GM23338 (cell line): ENCODE measurements around the gene TNFRSF4. TPM values are rescaled to one million over a fixed set of nuclear protein-coding genes. Genes with fewer than 3 reads are reported as not detected.

Experiments
- ATAC-seq: fragments of 200-7000 bp; cut with Tn5 transposase; 3 replicates; pipeline ENCODE4 v1.9.1; 2020
- DNase-seq: peaks from one replicate; pipeline ENCODE4 v3.0.0-alpha.2; 2015; ENCODE audit warnings: low spot score
- H2AFZ ChIP-seq: fragments of 200-600 bp; sonication (generic); 2 replicates; pipeline ENCODE4 v1.8.0; 2016; ENCODE audit warnings: antibody characterized with exemption, mild to moderate bottlenecking, moderate library complexity
- H3F3A ChIP-seq: fragments of 200-600 bp; sonication (generic); replicated peaks from 2 replicates; pipeline ENCODE4 v1.8.0; 2017; ENCODE audit warnings: antibody characterized with exemption, mixed run types, low read depth
- H3K27ac ChIP-seq: fragments of 200-600 bp; sonication (generic); 2 replicates; pipeline ENCODE4 v1.6.1; 2016; ENCODE audit warnings: low read depth
- H3K27me3 ChIP-seq: fragments of 200-600 bp; sonication (generic); 2 replicates; pipeline ENCODE4 v1.8.0; 2016; ENCODE audit warnings: mild to moderate bottlenecking, mixed run types, moderate library complexity; ENCODE audit not compliant: insufficient read depth
- H3K36me3 ChIP-seq: fragments of 200-600 bp; sonication (generic); 2 replicates; pipeline ENCODE4 v1.8.0; 2016; ENCODE audit warnings: mild to moderate bottlenecking; ENCODE audit not compliant: insufficient read depth
- H3K4me1 ChIP-seq: fragments of 200-600 bp; sonication (generic); 2 replicates; pipeline ENCODE4 v1.8.0; 2016; ENCODE audit warnings: mild to moderate bottlenecking, moderate library complexity; ENCODE audit not compliant: insufficient read depth
- H3K4me2 ChIP-seq: fragments of 200-600 bp; sonication (generic); 2 replicates; pipeline ENCODE4 v1.7.1; 2017; ENCODE audit warnings: mixed run types
- H3K4me3 ChIP-seq: fragments of 200-600 bp; sonication (generic); 2 replicates; pipeline ENCODE4 v1.6.1; 2016; ENCODE audit warnings: mixed run types
- H3K79me2 ChIP-seq: fragments of 200-600 bp; sonication (generic); replicated peaks from 2 replicates; pipeline ENCODE4 v1.8.0; 2017; ENCODE audit warnings: mild to moderate bottlenecking; ENCODE audit not compliant: insufficient read depth
- H3K9me2 ChIP-seq: fragments of 200-600 bp; sonication (generic); 2 replicates; pipeline ENCODE4 v1.8.0; 2017; ENCODE audit not compliant: insufficient read depth
- H4K20me1 ChIP-seq: fragments of 200-600 bp; sonication (generic); replicated peaks from 2 replicates; pipeline ENCODE4 v1.8.0; 2017; ENCODE audit warnings: mild to moderate bottlenecking; ENCODE audit not compliant: insufficient read depth
- H3K27ac Mint-ChIP-seq: 2 replicates; pipeline ENCODE4 v1.8.0; 2020; ENCODE audit warnings: inconsistent platforms, mild to moderate bottlenecking, moderate library complexity, mixed read lengths
- H3K27me3 Mint-ChIP-seq: 3 replicates; pipeline ENCODE4 v1.8.0; 2022; ENCODE audit warnings: low read depth, mild to moderate bottlenecking, moderate library complexity, mixed read lengths, inconsistent platforms; ENCODE audit not compliant: insufficient read depth, poor library complexity
- H3K36me3 Mint-ChIP-seq: 3 replicates; pipeline ENCODE4 v1.8.0; 2021; ENCODE audit warnings: low read depth, mild to moderate bottlenecking, inconsistent platforms, moderate library complexity, mixed read lengths
- H3K4me1 Mint-ChIP-seq: 3 replicates; pipeline ENCODE4 v1.8.0; 2020; ENCODE audit warnings: mild to moderate bottlenecking, inconsistent platforms, mixed read lengths
- H3K4me3 Mint-ChIP-seq: 3 replicates; pipeline ENCODE4 v1.8.0; 2021; ENCODE audit warnings: moderate library complexity, mild to moderate bottlenecking, inconsistent platforms, mixed read lengths
- H3K9me3 Mint-ChIP-seq: 3 replicates; pipeline ENCODE4 v1.8.0; 2020; ENCODE audit warnings: moderate library complexity, mild to moderate bottlenecking, inconsistent platforms, mixed read lengths
- CREB1 ChIP-seq: fragments of 250-450 bp; sonication (Bioruptor Pico); IDR thresholded peaks from 2 replicates; pipeline ENCODE4 v1.5.0; 2020; ENCODE audit warnings: low read depth, mild to moderate bottlenecking, moderate library complexity
- CTCF ChIP-seq, 2 experiments: fragments of 200-600 bp in 1 of 2; sonication (generic) in 1 of 2; conservative IDR thresholded peaks; 2 replicates each; pipeline versions ENCODE4 v1.5.1 to v1.6.1; 2016 to 2017; ENCODE audit warnings: antibody characterized with exemption in 2 of 2, low read depth in 2 of 2, mild to moderate bottlenecking in 2 of 2, moderate library complexity in 1 of 2
- ETS1 ChIP-seq: IDR thresholded peaks from 2 replicates; pipeline ENCODE4 v1.6.1; 2016; ENCODE audit warnings: antibody characterized with exemption
- EZH2 ChIP-seq: fragments of 200-600 bp; sonication (generic); IDR thresholded peaks from one replicate; pipeline ENCODE4 v1.8.0; 2017; ENCODE audit warnings: antibody characterized with exemption, mild to moderate bottlenecking, low read depth; ENCODE audit not compliant: unreplicated experiment
- EZH2phosphoT487 ChIP-seq: fragments of 200-600 bp; sonication (generic); IDR thresholded peaks from one replicate; pipeline ENCODE4 v1.8.1; 2018; ENCODE audit warnings: antibody characterized with exemption; ENCODE audit not compliant: unreplicated experiment
- JUNB ChIP-seq: IDR thresholded peaks from one replicate; pipeline ENCODE4 v1.6.1; 2016; ENCODE audit warnings: antibody characterized with exemption; ENCODE audit not compliant: unreplicated experiment
- NANOG ChIP-seq: IDR thresholded peaks from 2 replicates; pipeline ENCODE4 v1.6.1; 2016; ENCODE audit warnings: antibody characterized with exemption, borderline replicate concordance
- POLR2AphosphoS5 ChIP-seq: IDR thresholded peaks from 2 replicates; pipeline ENCODE4 v1.6.1; 2016; ENCODE audit warnings: antibody characterized with exemption, low read depth
- REST ChIP-seq: IDR thresholded peaks from one replicate; pipeline ENCODE4 v1.6.1; 2018; ENCODE audit warnings: antibody characterized with exemption; ENCODE audit not compliant: unreplicated experiment
- STAT1 ChIP-seq: IDR thresholded peaks from one replicate; pipeline ENCODE4 v1.6.1; 2016; ENCODE audit warnings: antibody characterized with exemption; ENCODE audit not compliant: unreplicated experiment
- ZNF114 ChIP-seq: fragments of 250-450 bp; sonication (Bioruptor Pico); IDR thresholded peaks from 2 replicates; pipeline ENCODE4 v1.5.0; 2020; ENCODE audit warnings: mild to moderate bottlenecking, moderate library complexity
- ZNF331 ChIP-seq: fragments of 250-450 bp; sonication (Bioruptor Pico); IDR thresholded peaks from 2 replicates; pipeline ENCODE4 v1.5.0; 2020; ENCODE audit warnings: low read depth, mild to moderate bottlenecking, moderate library complexity
- ZNF462 ChIP-seq: fragments of 250-450 bp; sonication (Bioruptor Pico); IDR thresholded peaks from 2 replicates; pipeline ENCODE4 v1.5.0; 2020; ENCODE audit warnings: mild to moderate bottlenecking, moderate library complexity
- polyA plus RNA-seq: library from polyadenylated mRNA; unstranded; fragments of >200 nt; fragmentation: Nextera tagmentation; extraction: Ambion mirVana; gene quantifications from 2 replicates; pipeline ENCODE4 v1.2.1, GENCODE V29; 2016
- total RNA-seq: library from RNA; depleted of rRNA; stranded (reverse); fragments of >200 nt; shearing (Covaris generic); gene quantifications from 2 replicates; pipeline ENCODE4 v1.2.3, GENCODE V29; 2014

The TNFRSF4 gene
- total and polyA plus RNA-seq, 2 experiments from 2014 or later, result not detected

GRCh38 chr1:1255078-1255477 is 41.1 kb upstream of the TNFRSF4 start:
- H3K79me2 ChIP-seq, result peaks cover 2% of the 10 kb centered on the region; the same call in 1 of the 2 replicates
- peaks cover 2% of the 10 kb centered on the region for H4K20me1 ChIP-seq
- TF ChIP-seq ZNF114, result no peak
- TF ChIP-seq STAT1, result no peak
- no peak for TF ChIP-seq EZH2
- no peak for TF ChIP-seq NANOG
- TF ChIP-seq CTCF (conservative IDR thresholded peaks at IDR 0.05; ENCODE audit: low read depth in 2 of 2), result no peak
- TF ChIP-seq JUNB, result no peak
- TF ChIP-seq ETS1, result no peak
- TF ChIP-seq POLR2AphosphoS5, result no peak
- TF ChIP-seq ZNF331 (CRISPR knock-in tag), result no peak
- no peak for TF ChIP-seq ZNF462 (CRISPR knock-in tag)
- TF ChIP-seq EZH2phosphoT487, result no peak
- no peak for TF ChIP-seq CREB1 (CRISPR knock-in tag)
- TF ChIP-seq REST, result no peak
- no peaks in the 10 kb centered on the region for H3K27me3 ChIP-seq
- H3K4me1 Mint-ChIP-seq, result peaks cover 24% of the 10 kb centered on the region
- peaks cover 13% of the 10 kb centered on the region; the same call in 1 of the 2 replicates for H3F3A ChIP-seq
- H2AFZ ChIP-seq, result no peak overlapping the region
- H3K9me2 ChIP-seq, result no peaks in the 10 kb centered on the region
- H3K27ac ChIP-seq, result no peak overlapping the region
- no peak overlapping the region for H3K4me3 Mint-ChIP-seq
- H3K36me3 Mint-ChIP-seq, result peaks cover 55% of the 10 kb centered on the region
- no peaks in the 10 kb centered on the region for H3K9me3 Mint-ChIP-seq
- H3K36me3 ChIP-seq, result peaks cover 6% of the 10 kb centered on the region; the same call in 1 of the 2 replicates
- DNase-seq (no peak), ATAC-seq (no peak)
- H3K27ac Mint-ChIP-seq, result no peak overlapping the region
- peaks cover 9% of the 10 kb centered on the region for H3K4me1 ChIP-seq
- H3K4me2 ChIP-seq, result no peak overlapping the region
- H3K27me3 Mint-ChIP-seq, result peaks cover 8% of the 10 kb centered on the region
- H3K4me3 ChIP-seq, result no peak overlapping the region
